ENCODE results near the gene IL1RAPL1. TPM values are rescaled to one million over a fixed set of nuclear protein-coding genes. Genes with fewer than 3 reads are reported as not detected.

The IL1RAPL1 gene
- polyA plus RNA-seq, 1 donor from 2014 or later: not detected

GRCh38 chrX:28709421-28709820 is 122.2 kb downstream of the IL1RAPL1 start:
- Histone ChIP-seq H3K79me2 (replicated peaks; ENCODE audit: insufficient read depth, low read length) (no peaks in the 10 kb centered on the region), H3F3A (ENCODE audit: insufficient read depth, low read length, poor library complexity, severe bottlenecking) (no peaks in the 10 kb centered on the region), H2AFZ (ENCODE audit: low read depth, low read length) (no peak overlapping the region), H3K4me2 (ENCODE audit: low read length) (no peak overlapping the region), H3K9ac (ENCODE audit: low read length) (no peak overlapping the region), H3K27ac (ENCODE audit: low read length) (no peak overlapping the region), H3K9me3 (ENCODE audit: low read length) (no peaks in the 10 kb centered on the region), H3K4me3 (ENCODE audit: low read length) (no peak overlapping the region), H3K27me3 (ENCODE audit: insufficient read depth, low read depth, low read length) (no peaks in the 10 kb centered on the region), H3K9me2 (ENCODE audit: insufficient read depth, low read length) (no peaks in the 10 kb centered on the region), H3K36me3 (ENCODE audit: insufficient read depth, low read length) (no peaks in the 10 kb centered on the region), H4K20me1 (ENCODE audit: insufficient read depth) (no peaks in the 10 kb centered on the region)
- no peak for TF ChIP-seq EZH2 (IDR thresholded peaks at IDR 0.05; ENCODE audit: borderline replicate concordance, insufficient read depth, low read length, poor library complexity, severe bottlenecking)
- no peak for TF ChIP-seq CTCF (IDR thresholded peaks at IDR 0.05; ENCODE audit: poor library complexity, severe bottlenecking)
- TF ChIP-seq MXI1 (conservative IDR thresholded peaks at IDR 0.05; ENCODE audit: poor library complexity, severe bottlenecking): no peak
- TF ChIP-seq RAD21 (conservative IDR thresholded peaks at IDR 0.05): no peak

GRCh38 chrX:28717864-28718263 is 130.6 kb downstream of the IL1RAPL1 start:
- H3K27me3 ChIP-seq (ENCODE audit: insufficient read depth, low read depth, low read length): no peaks in the 10 kb centered on the region
- H3K27ac ChIP-seq (ENCODE audit: low read length): no peak overlapping the region
- no peak overlapping the region for H3K4me2 ChIP-seq (ENCODE audit: low read length)
- H3K9me2 ChIP-seq (ENCODE audit: insufficient read depth, low read length): no peaks in the 10 kb centered on the region
- H2AFZ ChIP-seq (ENCODE audit: low read depth, low read length): no peak overlapping the region
- no peak for TF ChIP-seq CTCF (IDR thresholded peaks at IDR 0.05; ENCODE audit: poor library complexity, severe bottlenecking)
- no peak for TF ChIP-seq REST (IDR thresholded peaks at IDR 0.05; ENCODE audit: borderline replicate concordance)
- TF ChIP-seq TAF1 (IDR thresholded peaks at IDR 0.05; ENCODE audit: low read depth): no peak
- TF ChIP-seq SMC3 (conservative IDR thresholded peaks at IDR 0.05; ENCODE audit: poor library complexity): no peak
- no peak for TF ChIP-seq MXI1 (conservative IDR thresholded peaks at IDR 0.05; ENCODE audit: poor library complexity, severe bottlenecking)
- TF ChIP-seq EP300 (conservative IDR thresholded peaks at IDR 0.05; ENCODE audit: poor library complexity, severe bottlenecking): no peak
- no peak for TF ChIP-seq EZH2 (IDR thresholded peaks at IDR 0.05; ENCODE audit: borderline replicate concordance, insufficient read depth, low read length, poor library complexity, severe bottlenecking)
- TF ChIP-seq RAD21 (conservative IDR thresholded peaks at IDR 0.05): no peak
- no peak overlapping the region for H3K4me3 ChIP-seq (ENCODE audit: low read length)
- H4K20me1 ChIP-seq (ENCODE audit: insufficient read depth): no peaks in the 10 kb centered on the region
- no peaks in the 10 kb centered on the region for H3K9me3 ChIP-seq (ENCODE audit: low read length)
- no peaks in the 10 kb centered on the region for H3F3A ChIP-seq (ENCODE audit: insufficient read depth, low read length, poor library complexity, severe bottlenecking)
- no peak overlapping the region for H3K9ac ChIP-seq (ENCODE audit: low read length)
- H3K79me2 ChIP-seq (replicated peaks; ENCODE audit: insufficient read depth, low read length): no peaks in the 10 kb centered on the region
- H3K36me3 ChIP-seq (ENCODE audit: insufficient read depth, low read length): no peaks in the 10 kb centered on the region
